CD14-positive monocyte (primary cell): ENCODE measurements around the gene TRRAP. TPM values are rescaled to one million over a fixed set of nuclear protein-coding genes. Genes with fewer than 3 reads are reported as not detected.
A peak's percentile ranks its signal among the peaks of the same experiment; 100 is the strongest.

Source experiments
- DNase-seq, 3 donors: peaks; one replicate each; pipeline ENCODE4 v3.0.0-alpha.2; 2011 to 2022
- H2AFZ ChIP-seq: 2 replicates; pipeline ENCODE4 v1.6.0; 2012; ENCODE audit warnings: mild to moderate bottlenecking, low read depth, low read length, inconsistent platforms; ENCODE audit not compliant: insufficient read depth, poor library complexity, severe bottlenecking
- H3K27ac ChIP-seq, 2 donors: 1 replicate in 1 of 2; 2 replicates in 1 of 2; pipeline ENCODE4 v1.5.1; 2012 to 2013; ENCODE audit warnings: low read length in 2 of 2, control low read depth in 1 of 2, inconsistent platforms in 1 of 2, low read depth in 1 of 2, mild to moderate bottlenecking in 1 of 2
- H3K27me3 ChIP-seq, 2 donors: one replicate each; pipeline versions ENCODE4 v1.6.0 to v1.6.1; 2011 to 2013; ENCODE audit warnings: low read length in 2 of 2; ENCODE audit not compliant: control insufficient read depth in 2 of 2, insufficient read depth in 2 of 2
- H3K36me3 ChIP-seq, 2 donors: replicated peaks in 1 of 2; 1 replicate in 1 of 2; 2 replicates in 1 of 2; pipeline versions ENCODE4 v1.5.1 to v1.6.1; 2012 to 2013; ENCODE audit warnings: low read length in 2 of 2, control low read depth in 1 of 2, inconsistent platforms in 1 of 2, mild to moderate bottlenecking in 1 of 2; ENCODE audit not compliant: insufficient read depth in 2 of 2, control insufficient read depth in 1 of 2
- H3K4me1 ChIP-seq, 2 donors: 1 replicate in 1 of 2; 2 replicates in 1 of 2; pipeline versions ENCODE4 v1.5.1 to v1.6.1; 2012 to 2013; ENCODE audit warnings: low read length in 2 of 2, control low read depth in 1 of 2, inconsistent platforms in 1 of 2, mild to moderate bottlenecking in 1 of 2, moderate library complexity in 1 of 2; ENCODE audit not compliant: insufficient read depth in 2 of 2, control insufficient read depth in 1 of 2
- H3K4me2 ChIP-seq: replicated peaks from 2 replicates; pipeline ENCODE3; 2012; ENCODE audit warnings: low read length, moderate library complexity, mild to moderate bottlenecking; ENCODE audit not compliant: poor library complexity, severe bottlenecking; ENCODE audit errors: extremely low read depth
- H3K4me3 ChIP-seq, 3 experiments: fragments of 200-600 bp in 1 of 3; sonication (generic) in 1 of 3; replicated peaks in 1 of 3; 1 replicate in 2 of 3; 2 replicates in 1 of 3; pipeline ENCODE4 v1.5.1; 2011 to 2013; ENCODE audit warnings: low read length in 3 of 3, mild to moderate bottlenecking in 3 of 3, control low read depth in 2 of 3, low read depth in 2 of 3, inconsistent platforms in 1 of 3, moderate library complexity in 1 of 3
- H3K79me2 ChIP-seq: 2 replicates; pipeline ENCODE4 v1.6.0; 2012; ENCODE audit warnings: mild to moderate bottlenecking, control low read depth, inconsistent platforms, low read length, moderate library complexity; ENCODE audit not compliant: insufficient read depth
- H3K9ac ChIP-seq: 2 replicates; pipeline ENCODE4 v1.6.0; 2017; ENCODE audit warnings: low read length, mild to moderate bottlenecking; ENCODE audit not compliant: insufficient read depth, poor library complexity, severe bottlenecking
- H3K9me3 ChIP-seq, 2 donors: replicated peaks in 1 of 2; 1 replicate in 1 of 2; 2 replicates in 1 of 2; pipeline versions ENCODE4 v1.5.1 to v1.6.1; 2012 to 2013; ENCODE audit warnings: low read length in 2 of 2, control low read depth in 1 of 2; ENCODE audit not compliant: control insufficient read depth in 1 of 2, insufficient read depth in 1 of 2
- H4K20me1 ChIP-seq: 2 replicates; pipeline ENCODE4 v1.6.0; 2012; ENCODE audit warnings: mild to moderate bottlenecking, low read length, control low read depth, moderate library complexity; ENCODE audit not compliant: insufficient read depth
- H3K27ac Mint-ChIP-seq, 7 donors: one replicate each; pipeline ENCODE4 v1.8.0; 2020; ENCODE audit warnings: mild to moderate bottlenecking in 7 of 7, mixed read lengths in 7 of 7, moderate library complexity in 6 of 7, inconsistent platforms in 2 of 7
- H3K27me3 Mint-ChIP-seq, 3 donors: one replicate each; pipeline ENCODE4 v1.8.0; 2021 to 2022; ENCODE audit warnings: low read depth in 3 of 3, mild to moderate bottlenecking in 3 of 3, mixed read lengths in 3 of 3, moderate library complexity in 3 of 3, inconsistent platforms in 1 of 3
- H3K36me3 Mint-ChIP-seq, 2 donors: one replicate each; pipeline ENCODE4 v1.8.0; 2020; ENCODE audit warnings: mixed read lengths in 2 of 2, inconsistent platforms in 1 of 2, mild to moderate bottlenecking in 1 of 2
- H3K4me1 Mint-ChIP-seq: one replicate; pipeline ENCODE4 v1.8.0; 2020; ENCODE audit warnings: mild to moderate bottlenecking, mixed read lengths
- H3K4me3 Mint-ChIP-seq, 2 donors: one replicate each; pipeline ENCODE4 v1.8.0; 2020; ENCODE audit warnings: mild to moderate bottlenecking in 2 of 2, mixed read lengths in 2 of 2, moderate library complexity in 1 of 2
- H3K9me3 Mint-ChIP-seq, 7 donors: one replicate each; pipeline ENCODE4 v1.8.0; 2020 to 2022; ENCODE audit warnings: mixed read lengths in 7 of 7, mild to moderate bottlenecking in 6 of 7, moderate library complexity in 6 of 7, inconsistent platforms in 2 of 7
- WGBS: methylation state at CpG from one replicate; pipeline ENCODE4 v1.1.5; 2013; ENCODE audit warnings: missing lambda C conversion rate; ENCODE audit not compliant: insufficient coverage; 5-methylcytosine and 5-hydroxymethylcytosine counted together
- intact Hi-C, 2 donors: fragments of 100-400 bp; cut with micrococcal nuclease; formaldehyde crosslinking; loops; one replicate each; pipeline versions ENCODE4 v1.15.0 to v1.15.1; 2023
- polyA plus RNA-seq, 3 donors: library from polyadenylated mRNA; depleted of rRNA in 1 of 3; unstranded in 2 of 3; stranded (reverse) in 1 of 3; fragments of 300-500 nt in 2 of 3; fragments of >200 nt in 1 of 3; fragmentation: Illumina TruSeq in 2 of 3; gene quantifications; 1 replicate in 2 of 3; 2 replicates in 1 of 3; pipeline ENCODE4 v1.2.3, GENCODE V29; 2012 to 2021
- TF ChIP-seq, protein P1 (sequence below): fragments of 200-600 bp; IDR thresholded peaks from one replicate; pipeline ENCODE4 v1.8.0; 2022; ENCODE audit warnings: antibody characterized with exemption, mild to moderate bottlenecking

TRRAP gene
- polyA plus RNA-seq, 3 donors: 0.67 to 12.2 (median 1.2) TPM

- H3K9me3 Mint-ChIP-seq: peaks cover 0 to 1% (median 0%) of the 10 kb centered on the region in 7 donors
- Histone ChIP-seq H3K9me3 (no peaks in the 10 kb centered on the region), H3K27ac (no peak overlapping the region), H3K4me2 (no peak overlapping the region), H3K36me3 (peaks cover 83 to 100% of the 10 kb centered on the region in 2 donors), H3K4me1 (no peaks in the 10 kb centered on the region), H3K4me3 (no peak overlapping the region), H4K20me1 (peaks cover 17% of the 10 kb centered on the region), H3K79me2 (no peaks in the 10 kb centered on the region), H2AFZ (no peak overlapping the region), H3K9ac (no peak overlapping the region), H3K27me3 (no peaks in the 10 kb centered on the region)
- 78% methylated on average over 28 of the region's 31 CpGs for WGBS
- DNase-seq: peak; percentile 38 to 66 (median 63)
- H3K27me3 Mint-ChIP-seq: peaks cover 0 to 5% (median 0%) of the 10 kb centered on the region in 3 donors
- H3K4me1 Mint-ChIP-seq: no peaks in the 10 kb centered on the region
- intact Hi-C loops: loop anchor here (1.0 to 2.0 kb wide), 2 partner anchors 270 to 273 kb away; no protein-coding TSS in a partner anchor
- TF ChIP-seq, protein P1, sequence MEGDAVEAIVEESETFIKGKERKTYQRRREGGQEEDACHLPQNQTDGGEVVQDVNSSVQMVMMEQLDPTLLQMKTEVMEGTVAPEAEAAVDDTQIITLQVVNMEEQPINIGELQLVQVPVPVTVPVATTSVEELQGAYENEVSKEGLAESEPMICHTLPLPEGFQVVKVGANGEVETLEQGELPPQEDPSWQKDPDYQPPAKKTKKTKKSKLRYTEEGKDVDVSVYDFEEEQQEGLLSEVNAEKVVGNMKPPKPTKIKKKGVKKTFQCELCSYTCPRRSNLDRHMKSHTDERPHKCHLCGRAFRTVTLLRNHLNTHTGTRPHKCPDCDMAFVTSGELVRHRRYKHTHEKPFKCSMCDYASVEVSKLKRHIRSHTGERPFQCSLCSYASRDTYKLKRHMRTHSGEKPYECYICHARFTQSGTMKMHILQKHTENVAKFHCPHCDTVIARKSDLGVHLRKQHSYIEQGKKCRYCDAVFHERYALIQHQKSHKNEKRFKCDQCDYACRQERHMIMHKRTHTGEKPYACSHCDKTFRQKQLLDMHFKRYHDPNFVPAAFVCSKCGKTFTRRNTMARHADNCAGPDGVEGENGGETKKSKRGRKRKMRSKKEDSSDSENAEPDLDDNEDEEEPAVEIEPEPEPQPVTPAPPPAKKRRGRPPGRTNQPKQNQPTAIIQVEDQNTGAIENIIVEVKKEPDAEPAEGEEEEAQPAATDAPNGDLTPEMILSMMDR: peak; percentile 85
- peak overlapping the region in 2 of 7 donors; percentile 30 to 32 for H3K27ac Mint-ChIP-seq
- H3K4me3 Mint-ChIP-seq: no peak overlapping the region
- H3K36me3 Mint-ChIP-seq: peaks cover 80 to 97% of the 10 kb centered on the region in 2 donors
Measured at GRCh38 chr7:99040104-99040958, 162.0 kb downstream of the TRRAP start.

GRCh38 chr7:99041526-99041925 lies 163.2 kb downstream of the TRRAP start:
- no peaks in the 10 kb centered on the region for H3K27me3 ChIP-seq
- H3K9me3 Mint-ChIP-seq: no peaks in the 10 kb centered on the region
- peaks cover 0 to 5% (median 0%) of the 10 kb centered on the region in 3 donors for H3K27me3 Mint-ChIP-seq
- TF ChIP-seq, protein P1: no peak
- H3K4me3 ChIP-seq: no peak overlapping the region
- peaks cover 78 to 100% of the 10 kb centered on the region in 2 donors for H3K36me3 ChIP-seq
- no peaks in the 10 kb centered on the region for H3K4me1 Mint-ChIP-seq
- no peak overlapping the region for H3K4me2 ChIP-seq
- no peaks in the 10 kb centered on the region for H3K4me1 ChIP-seq
- DNase-seq: no peak
- intact Hi-C loops: loop anchor here in 1 of 2 donors (2.0 kb wide), 1 partner anchor 269 kb away; no protein-coding TSS in a partner anchor
- H3K79me2 ChIP-seq: no peaks in the 10 kb centered on the region
- no peaks in the 10 kb centered on the region for H3K9me3 ChIP-seq
- H2AFZ ChIP-seq: no peak overlapping the region
- peaks cover 23% of the 10 kb centered on the region for H4K20me1 ChIP-seq
- no peak overlapping the region for H3K4me3 Mint-ChIP-seq
- 95% methylated on average over 9 of the region's 11 CpGs for WGBS
- H3K9ac ChIP-seq: no peak overlapping the region
- peaks cover 78 to 97% of the 10 kb centered on the region in 2 donors for H3K36me3 Mint-ChIP-seq
- no peak overlapping the region for H3K27ac ChIP-seq
- H3K27ac Mint-ChIP-seq: no peak overlapping the region
